H9 (cell line): ENCODE data around the gene CETP. TPM values are rescaled to one million over a fixed set of nuclear protein-coding genes. Genes with fewer than 3 reads are reported as not detected.

Source experiments
- DNase-seq: peaks from one replicate; pipeline ENCODE4 v3.0.0-alpha.2; 2017
- H2AFZ ChIP-seq: one replicate; pipeline ENCODE4 v1.6.1; 2013; ENCODE audit warnings: mild to moderate bottlenecking, low read length, control low read depth, moderate library complexity
- H2AK5ac ChIP-seq: 2 replicates; pipeline ENCODE4 v1.6.1; 2013; ENCODE audit warnings: low read length, control low read depth, mixed read lengths; ENCODE audit not compliant: insufficient read length
- H2BK120ac ChIP-seq: one replicate; pipeline ENCODE4 v1.6.1; 2013; ENCODE audit warnings: low read depth, mild to moderate bottlenecking, low read length, control low read depth, inconsistent platforms; ENCODE audit not compliant: poor library complexity, severe bottlenecking
- H2BK12ac ChIP-seq: 2 replicates; pipeline ENCODE4 v1.6.1; 2013; ENCODE audit warnings: low read length, control low read depth, mixed read lengths, low read depth; ENCODE audit not compliant: insufficient read length
- H2BK15ac ChIP-seq: 2 replicates; pipeline ENCODE4 v1.6.1; 2013; ENCODE audit warnings: low read depth, low read length, control low read depth
- H2BK20ac ChIP-seq: one replicate; pipeline ENCODE4 v1.6.1; 2013; ENCODE audit warnings: low read depth, mild to moderate bottlenecking, low read length, control low read depth, inconsistent platforms; ENCODE audit not compliant: poor library complexity, severe bottlenecking
- H2BK5ac ChIP-seq: 2 replicates; pipeline ENCODE4 v1.6.1; 2013; ENCODE audit warnings: low read length, control low read depth, mixed read lengths; ENCODE audit not compliant: insufficient read length
- H3K14ac ChIP-seq: 2 replicates; pipeline ENCODE4 v1.6.1; 2013; ENCODE audit warnings: low read length, control low read depth; ENCODE audit not compliant: insufficient read depth
- H3K18ac ChIP-seq: 2 replicates; pipeline ENCODE4 v1.6.1; 2013; ENCODE audit warnings: low read depth, mild to moderate bottlenecking, mixed read lengths, low read length, control low read depth; ENCODE audit not compliant: insufficient read length
- H3K23ac ChIP-seq: 2 replicates; pipeline ENCODE4 v1.6.1; 2013; ENCODE audit warnings: low read length, control low read depth, mixed read lengths, low read depth; ENCODE audit not compliant: insufficient read length
- H3K23me2 ChIP-seq: 2 replicates; pipeline ENCODE4 v1.6.1; 2013; ENCODE audit warnings: low read depth, mild to moderate bottlenecking, mixed read lengths, low read length, control low read depth; ENCODE audit not compliant: insufficient read length, poor library complexity, severe bottlenecking
- H3K27ac ChIP-seq: 2 replicates; pipeline ENCODE4 v1.5.1; 2013; ENCODE audit warnings: low read length, control low read depth, mixed read lengths, low read depth; ENCODE audit not compliant: insufficient read length
- H3K27me3 ChIP-seq: 2 replicates; pipeline ENCODE4 v1.6.1; 2013; ENCODE audit warnings: low read length, control low read depth, inconsistent platforms; ENCODE audit not compliant: insufficient read depth
- H3K4ac ChIP-seq: 2 replicates; pipeline ENCODE4 v1.6.1; 2013; ENCODE audit warnings: low read depth, mild to moderate bottlenecking, control low read depth, inconsistent platforms, low read length, moderate library complexity
- H3K4me1 ChIP-seq: 2 replicates; pipeline ENCODE4 v1.6.1; 2013; ENCODE audit warnings: low read length, control low read depth, inconsistent platforms; ENCODE audit not compliant: insufficient read depth
- H3K4me2 ChIP-seq: 2 replicates; pipeline ENCODE4 v1.6.1; 2013; ENCODE audit warnings: low read length, control low read depth, mixed read lengths; ENCODE audit not compliant: insufficient read length, insufficient read depth
- H3K56ac ChIP-seq: 2 replicates; pipeline ENCODE4 v1.6.1; 2013; ENCODE audit warnings: low read depth, mild to moderate bottlenecking, mixed read lengths, low read length, control low read depth; ENCODE audit not compliant: insufficient read length
- H3K79me1 ChIP-seq: 2 replicates; pipeline ENCODE4 v1.6.1; 2013; ENCODE audit warnings: low read depth, mild to moderate bottlenecking, moderate library complexity, low read length, control low read depth, inconsistent platforms; ENCODE audit not compliant: insufficient read depth, poor library complexity, severe bottlenecking
- H3K79me2 ChIP-seq: 2 replicates; pipeline ENCODE4 v1.6.1; 2013; ENCODE audit warnings: low read length, control low read depth, inconsistent platforms; ENCODE audit not compliant: insufficient read depth
- H3K9ac ChIP-seq: 2 replicates; pipeline ENCODE4 v1.6.1; 2013; ENCODE audit warnings: low read length, control low read depth, mixed read lengths; ENCODE audit not compliant: insufficient read length; ENCODE audit errors: extremely low read depth
- H3K9me3 ChIP-seq: one replicate; pipeline ENCODE4 v1.6.1; 2013; ENCODE audit warnings: low read depth, low read length, inconsistent platforms; ENCODE audit not compliant: control insufficient read depth
- H3T11ph ChIP-seq: one replicate; pipeline ENCODE4 v1.6.1; 2013; ENCODE audit warnings: mild to moderate bottlenecking, low read length, control low read depth, inconsistent platforms
- H4K20me1 ChIP-seq: one replicate; pipeline ENCODE4 v1.6.1; 2013; ENCODE audit not compliant: control insufficient read depth, insufficient read length, insufficient read depth
- H4K5ac ChIP-seq: 2 replicates; pipeline ENCODE4 v1.6.1; 2013; ENCODE audit warnings: low read depth, mild to moderate bottlenecking, mixed read lengths, low read length, control low read depth; ENCODE audit not compliant: insufficient read length
- H4K8ac ChIP-seq: replicated peaks from 2 replicates; pipeline ENCODE4 v1.6.1; 2013; ENCODE audit warnings: low read length, control low read depth, mixed read lengths, low read depth; ENCODE audit not compliant: insufficient read length
- H4K91ac ChIP-seq: 2 replicates; pipeline ENCODE4 v1.6.1; 2013; ENCODE audit warnings: low read depth, mild to moderate bottlenecking, moderate library complexity, mixed read lengths, low read length, control low read depth; ENCODE audit not compliant: insufficient read length
- H3K27ac Mint-ChIP-seq, 3 experiments: 2 replicates in 2 of 3; 3 replicates in 1 of 3; pipeline ENCODE4 v1.8.0; 2020 to 2021; ENCODE audit warnings: mixed read lengths in 3 of 3, mild to moderate bottlenecking in 1 of 3, moderate library complexity in 1 of 3
- H3K27me3 Mint-ChIP-seq: 2 replicates; pipeline ENCODE4 v1.8.0; 2021; ENCODE audit warnings: low read depth, mild to moderate bottlenecking, moderate library complexity, mixed read lengths
- H3K36me3 Mint-ChIP-seq, 3 experiments: 2 replicates in 2 of 3; 3 replicates in 1 of 3; pipeline ENCODE4 v1.8.0; 2020 to 2021; ENCODE audit warnings: low read depth in 3 of 3, mixed read lengths in 3 of 3; ENCODE audit not compliant: insufficient read depth in 1 of 3
- H3K4me1 Mint-ChIP-seq, 2 experiments: 2 replicates each; pipeline ENCODE4 v1.8.0; 2020; ENCODE audit warnings: mixed read lengths in 2 of 2
- H3K4me3 Mint-ChIP-seq, 2 experiments: 2 replicates in 1 of 2; 3 replicates in 1 of 2; pipeline ENCODE4 v1.8.0; 2020 to 2021; ENCODE audit warnings: mild to moderate bottlenecking in 2 of 2, mixed read lengths in 2 of 2, moderate library complexity in 1 of 2
- H3K9me3 Mint-ChIP-seq, 2 experiments: 2 replicates in 1 of 2; 3 replicates in 1 of 2; pipeline ENCODE4 v1.8.0; 2020; ENCODE audit warnings: mild to moderate bottlenecking in 2 of 2, mixed read lengths in 2 of 2, moderate library complexity in 1 of 2
- WGBS: extraction: QIAGEN DNeasy Blood & Tissue Kit; methylation state at CpG from one replicate; pipeline ENCODE4 v1.1.7; 2013; ENCODE audit warnings: missing lambda C conversion rate, low lambda C conversion rate, mixed read lengths; ENCODE audit not compliant: insufficient read length; ENCODE audit errors: extremely low coverage; 5-methylcytosine and 5-hydroxymethylcytosine counted together
- total RNA-seq: library from RNA; stranded (reverse); gene quantifications from 2 replicates; pipeline ENCODE4 v1.2.1, GENCODE V29; 2021
- TF ChIP-seq, protein P1 (sequence below): fragments of 200-600 bp; sonication (generic); conservative IDR thresholded peaks from 3 replicates; pipeline ENCODE4 v1.8.0; 2021; ENCODE audit warnings: antibody characterized with exemption, mild to moderate bottlenecking

Gene CETP
- total RNA-seq, 1 experiment from 2014 or later = not detected

GRCh38 chr16:56935201-56935600 lies 26.5 kb upstream of the CETP start:
- peaks cover 9% of the 10 kb centered on the region; the same call in 1 of the 2 replicates for H3K79me2 ChIP-seq
- no peak overlapping the region for H2AFZ ChIP-seq
- H3K4me1 ChIP-seq = peaks cover 3% of the 10 kb centered on the region; the same call in 1 of the 2 replicates
- Mint-ChIP-seq H3K27ac (no peak overlapping the region), H3K36me3 (peaks cover 39 to 59% (median 55%) of the 10 kb centered on the region in 3 experiments), H3K4me1 (peaks cover 21 to 23% of the 10 kb centered on the region in 2 experiments), H3K4me3 (no peak overlapping the region), H3K9me3 (no peaks in the 10 kb centered on the region), H3K27me3 (no peaks in the 10 kb centered on the region)
- TF ChIP-seq, protein P1, sequence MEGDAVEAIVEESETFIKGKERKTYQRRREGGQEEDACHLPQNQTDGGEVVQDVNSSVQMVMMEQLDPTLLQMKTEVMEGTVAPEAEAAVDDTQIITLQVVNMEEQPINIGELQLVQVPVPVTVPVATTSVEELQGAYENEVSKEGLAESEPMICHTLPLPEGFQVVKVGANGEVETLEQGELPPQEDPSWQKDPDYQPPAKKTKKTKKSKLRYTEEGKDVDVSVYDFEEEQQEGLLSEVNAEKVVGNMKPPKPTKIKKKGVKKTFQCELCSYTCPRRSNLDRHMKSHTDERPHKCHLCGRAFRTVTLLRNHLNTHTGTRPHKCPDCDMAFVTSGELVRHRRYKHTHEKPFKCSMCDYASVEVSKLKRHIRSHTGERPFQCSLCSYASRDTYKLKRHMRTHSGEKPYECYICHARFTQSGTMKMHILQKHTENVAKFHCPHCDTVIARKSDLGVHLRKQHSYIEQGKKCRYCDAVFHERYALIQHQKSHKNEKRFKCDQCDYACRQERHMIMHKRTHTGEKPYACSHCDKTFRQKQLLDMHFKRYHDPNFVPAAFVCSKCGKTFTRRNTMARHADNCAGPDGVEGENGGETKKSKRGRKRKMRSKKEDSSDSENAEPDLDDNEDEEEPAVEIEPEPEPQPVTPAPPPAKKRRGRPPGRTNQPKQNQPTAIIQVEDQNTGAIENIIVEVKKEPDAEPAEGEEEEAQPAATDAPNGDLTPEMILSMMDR = no peak
- DNase-seq = no peak
- H2BK15ac ChIP-seq = no peak overlapping the region
- no peak overlapping the region for H2AK5ac ChIP-seq
- no peak overlapping the region for H3K23ac ChIP-seq
- H4K8ac ChIP-seq = no peak overlapping the region
- H3K27me3 ChIP-seq = no peaks in the 10 kb centered on the region
- H2BK5ac ChIP-seq = no peak overlapping the region
- WGBS = no CpG with 5 or more reads among the region's 5 CpGs
- H4K5ac ChIP-seq = no peak overlapping the region
- no peak overlapping the region for H3K14ac ChIP-seq
- H3K4ac ChIP-seq = no peak overlapping the region
- H2BK120ac ChIP-seq = no peak overlapping the region
- H3K4me2 ChIP-seq = no peak overlapping the region
- H4K20me1 ChIP-seq = no peaks in the 10 kb centered on the region
- peaks cover 11% of the 10 kb centered on the region for H3K23me2 ChIP-seq
- no peak overlapping the region for H3K56ac ChIP-seq
- H3K9me3 ChIP-seq = no peaks in the 10 kb centered on the region
- H2BK20ac ChIP-seq = no peak overlapping the region
- H2BK12ac ChIP-seq = no peak overlapping the region
- H3K79me1 ChIP-seq = peaks cover 2% of the 10 kb centered on the region
- no peak overlapping the region for H4K91ac ChIP-seq
- H3K18ac ChIP-seq = no peak overlapping the region
- H3K9ac ChIP-seq = no peak overlapping the region
- H3K27ac ChIP-seq = no peak overlapping the region
- H3T11ph ChIP-seq = no peak overlapping the region
